Loucy (cell line): Measurements from ENCODE around the gene PHKB.

Source experiments
- H2AFZ ChIP-seq: fragments of 200-600 bp; sonication (generic); 2 replicates; pipeline ENCODE4 v1.6.0; 2016; ENCODE audit warnings: antibody characterized with exemption, mild to moderate bottlenecking, low read length, moderate library complexity
- H3F3A ChIP-seq: fragments of 200-600 bp; 2 replicates; pipeline ENCODE4 v1.6.0; 2016; ENCODE audit warnings: antibody characterized with exemption, low read depth, mild to moderate bottlenecking
- H3K27me3 ChIP-seq: fragments of 200-600 bp; sonication (generic); 2 replicates; pipeline ENCODE4 v1.6.1; 2014; ENCODE audit warnings: low read length, mild to moderate bottlenecking; ENCODE audit not compliant: insufficient read depth, poor library complexity, severe bottlenecking
- H3K36me3 ChIP-seq: fragments of 200-600 bp; sonication (generic); 2 replicates; pipeline ENCODE4 v1.6.1; 2016; ENCODE audit warnings: low read length; ENCODE audit not compliant: insufficient read depth
- H3K4me1 ChIP-seq: fragments of 200-600 bp; sonication (generic); 2 replicates; pipeline ENCODE4 v1.5.1; 2014; ENCODE audit warnings: low read length, mild to moderate bottlenecking; ENCODE audit not compliant: insufficient read depth, poor library complexity, severe bottlenecking
- H3K4me2 ChIP-seq: fragments of 200-600 bp; sonication (generic); 2 replicates; pipeline ENCODE4 v1.6.0; 2014; ENCODE audit warnings: antibody characterized with exemption, low read length, low read depth, mild to moderate bottlenecking; ENCODE audit not compliant: poor library complexity, severe bottlenecking
- H3K4me3 ChIP-seq: fragments of 200-600 bp; sonication (generic); 2 replicates; pipeline ENCODE4 v1.5.1; 2014; ENCODE audit warnings: low read length, mild to moderate bottlenecking, mixed read lengths; ENCODE audit not compliant: poor library complexity, severe bottlenecking
- H3K79me2 ChIP-seq: fragments of 200-600 bp; sonication (generic); 2 replicates; pipeline ENCODE4 v1.6.1; 2014; ENCODE audit warnings: low read length; ENCODE audit not compliant: insufficient read depth
- H3K9ac ChIP-seq: fragments of 200-600 bp; sonication (generic); 2 replicates; pipeline ENCODE4 v1.6.0; 2014; ENCODE audit warnings: mild to moderate bottlenecking, low read depth, low read length, moderate library complexity; ENCODE audit not compliant: poor library complexity, severe bottlenecking
- H3K9me2 ChIP-seq: fragments of 200-600 bp; sonication (generic); replicated peaks from 2 replicates; pipeline ENCODE4 v1.6.1; 2016; ENCODE audit warnings: low read depth, low read length, mixed read lengths
- H3K9me3 ChIP-seq: fragments of 200-600 bp; sonication (generic); 2 replicates; pipeline ENCODE4 v1.6.1; 2014; ENCODE audit warnings: mild to moderate bottlenecking, antibody characterized with exemption, low read length, low read depth; ENCODE audit not compliant: insufficient read depth
- H4K20me1 ChIP-seq: fragments of 200-600 bp; sonication (generic); 2 replicates; pipeline ENCODE4 v1.6.0; 2014; ENCODE audit warnings: antibody characterized with exemption, low read length, mild to moderate bottlenecking; ENCODE audit not compliant: insufficient read depth, poor library complexity, severe bottlenecking
- EZH2phosphoT487 ChIP-seq: fragments of 200-600 bp; IDR thresholded peaks from 2 replicates; pipeline ENCODE4 v1.6.1; 2018; ENCODE audit warnings: antibody characterized with exemption, mild to moderate bottlenecking, moderate library complexity, borderline replicate concordance
- TF ChIP-seq, protein P1 (sequence below): fragments of 200-600 bp; sonication (generic); conservative IDR thresholded peaks from 2 replicates; pipeline ENCODE4 v1.5.1; 2014; ENCODE audit warnings: mild to moderate bottlenecking, antibody characterized with exemption, low read length

PHKB gene

DNA sequence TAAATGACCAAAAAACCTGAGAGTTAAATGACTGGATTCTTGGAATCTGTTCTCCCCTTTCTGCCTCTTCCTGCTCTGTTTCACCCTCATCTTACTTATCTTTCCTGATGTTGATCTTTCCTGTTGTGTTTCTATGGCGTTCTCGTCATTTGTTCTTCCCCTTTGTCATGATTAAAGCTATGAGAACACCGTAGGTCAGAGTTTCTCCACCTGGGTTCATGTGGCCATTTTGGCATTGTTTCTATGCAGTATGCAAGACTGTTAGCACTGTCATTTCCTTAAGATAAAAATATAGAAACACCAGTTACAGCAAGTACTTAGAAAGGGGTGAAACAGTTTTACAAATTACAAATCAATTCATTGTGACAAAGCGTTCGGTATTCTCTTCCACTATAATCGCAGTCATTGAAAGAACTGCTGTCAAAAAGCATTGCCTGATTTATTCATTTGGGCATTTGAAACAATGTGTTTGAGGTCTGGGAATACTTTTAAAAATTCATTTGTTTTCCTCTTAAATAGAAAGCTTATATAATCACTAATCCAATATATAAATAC is 166.0 kb downstream of the PHKB start:
- Histone ChIP-seq H3K79me2 (no peaks in the 10 kb centered on the region), H3K4me3 (no peak overlapping the region), H3F3A (no peaks in the 10 kb centered on the region), H2AFZ (no peak overlapping the region), H3K4me2 (no peak overlapping the region), H3K9me3 (no peaks in the 10 kb centered on the region), H3K4me1 (peaks cover 6% of the 10 kb centered on the region), H3K27me3 (no peaks in the 10 kb centered on the region), H3K36me3 (no peaks in the 10 kb centered on the region), H3K9me2 (no peaks in the 10 kb centered on the region; the same call in 1 of the 2 replicates), H4K20me1 (no peaks in the 10 kb centered on the region), H3K9ac (no peak overlapping the region)
- TF ChIP-seq EZH2phosphoT487, result no peak
- TF ChIP-seq, protein P1, sequence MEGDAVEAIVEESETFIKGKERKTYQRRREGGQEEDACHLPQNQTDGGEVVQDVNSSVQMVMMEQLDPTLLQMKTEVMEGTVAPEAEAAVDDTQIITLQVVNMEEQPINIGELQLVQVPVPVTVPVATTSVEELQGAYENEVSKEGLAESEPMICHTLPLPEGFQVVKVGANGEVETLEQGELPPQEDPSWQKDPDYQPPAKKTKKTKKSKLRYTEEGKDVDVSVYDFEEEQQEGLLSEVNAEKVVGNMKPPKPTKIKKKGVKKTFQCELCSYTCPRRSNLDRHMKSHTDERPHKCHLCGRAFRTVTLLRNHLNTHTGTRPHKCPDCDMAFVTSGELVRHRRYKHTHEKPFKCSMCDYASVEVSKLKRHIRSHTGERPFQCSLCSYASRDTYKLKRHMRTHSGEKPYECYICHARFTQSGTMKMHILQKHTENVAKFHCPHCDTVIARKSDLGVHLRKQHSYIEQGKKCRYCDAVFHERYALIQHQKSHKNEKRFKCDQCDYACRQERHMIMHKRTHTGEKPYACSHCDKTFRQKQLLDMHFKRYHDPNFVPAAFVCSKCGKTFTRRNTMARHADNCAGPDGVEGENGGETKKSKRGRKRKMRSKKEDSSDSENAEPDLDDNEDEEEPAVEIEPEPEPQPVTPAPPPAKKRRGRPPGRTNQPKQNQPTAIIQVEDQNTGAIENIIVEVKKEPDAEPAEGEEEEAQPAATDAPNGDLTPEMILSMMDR, result no peak

GRCh38 chr16:47627721-47628120 is 166.6 kb downstream of the PHKB start:
- Histone ChIP-seq H2AFZ (no peak overlapping the region), H3K9ac (no peak overlapping the region), H4K20me1 (no peaks in the 10 kb centered on the region), H3F3A (no peaks in the 10 kb centered on the region), H3K27me3 (no peaks in the 10 kb centered on the region), H3K79me2 (no peaks in the 10 kb centered on the region), H3K4me2 (no peak overlapping the region), H3K9me2 (no peaks in the 10 kb centered on the region), H3K36me3 (no peaks in the 10 kb centered on the region), H3K9me3 (no peaks in the 10 kb centered on the region), H3K4me3 (no peak overlapping the region), H3K4me1 (peaks cover 6% of the 10 kb centered on the region)
- TF ChIP-seq EZH2phosphoT487, result no peak
- TF ChIP-seq, protein P1, result no peak

- Histone ChIP-seq H2AFZ (no peak overlapping the region), H4K20me1 (no peaks in the 10 kb centered on the region), H3K9me3 (no peaks in the 10 kb centered on the region), H3K4me3 (no peak overlapping the region), H3K9ac (no peak overlapping the region), H3K4me2 (no peak overlapping the region), H3K36me3 (peaks cover 10% of the 10 kb centered on the region; the same call in 1 of the 2 replicates), H3K79me2 (no peaks in the 10 kb centered on the region), H3K9me2 (no peaks in the 10 kb centered on the region), H3F3A (no peaks in the 10 kb centered on the region), H3K4me1 (no peaks in the 10 kb centered on the region), H3K27me3 (no peaks in the 10 kb centered on the region)
- no peak for TF ChIP-seq EZH2phosphoT487
- TF ChIP-seq, protein P1, result no peak
These were observed 170.0 kb downstream of the PHKB start for GRCh38 chr16:47631131-47631530.
